Measurements from ENCODE around the gene RPRM.

Gene RPRM

DNA sequence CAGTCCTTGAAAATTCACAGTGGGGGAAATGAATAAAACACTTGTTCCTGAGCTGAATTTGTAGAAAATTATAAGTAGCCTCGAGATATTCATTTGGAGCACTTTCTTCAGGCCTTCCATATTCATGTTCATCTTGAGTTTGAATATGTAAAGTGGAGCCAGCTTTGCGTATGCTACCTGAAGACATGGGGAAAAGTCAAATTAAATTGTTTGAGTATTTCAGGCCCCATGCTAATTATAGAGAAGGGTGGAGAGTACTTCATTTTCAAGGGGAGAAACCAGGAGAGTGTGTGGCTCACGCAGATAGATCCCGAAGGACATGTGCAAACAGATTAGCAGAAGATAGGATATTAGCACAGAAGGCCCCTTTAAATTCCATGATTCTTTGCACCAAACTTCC is 7.7 kb downstream of the RPRM start:
- no peak for TF ChIP-seq CTCF (IDR thresholded peaks at IDR 0.05; ENCODE audit: low read depth, low read length, missing control alignments)
- in situ Hi-C loops (cut with HindIII; ENCODE audit: low pct_ligation_motif_present, low sequenced_read_pairs) = no loop called here
- DNase-seq = no peak
- no peaks in the 10 kb centered on the region for H3K27me3 ChIP-seq (replicated peaks)
- no peak overlapping the region for H3K27ac ChIP-seq
- no peak overlapping the region for H3K4me3 ChIP-seq (ENCODE audit: low read depth, low read length)
- H3K36me3 ChIP-seq (replicated peaks) = no peaks in the 10 kb centered on the region

DNA sequence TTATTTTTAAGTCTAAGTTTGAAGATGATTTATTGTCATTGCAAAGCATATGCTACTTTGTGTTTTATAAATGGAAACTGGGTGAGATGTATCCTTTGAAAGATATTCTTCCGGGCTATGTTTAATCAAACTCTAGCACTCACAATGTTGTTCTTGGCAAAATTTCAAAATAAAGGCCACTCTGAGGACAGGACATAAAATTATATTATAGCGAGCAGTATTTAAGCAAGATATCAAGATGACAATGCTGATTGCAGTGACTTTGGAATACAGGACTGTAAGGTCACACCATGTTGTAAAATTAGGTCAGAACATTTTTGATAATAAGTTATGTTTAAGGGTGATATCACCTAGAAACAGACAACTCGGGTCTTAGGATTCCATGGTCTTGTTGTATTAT is 14.2 kb downstream of the RPRM start:
- Histone ChIP-seq H3K4me3 (ENCODE audit: low read depth, low read length) (no peak overlapping the region), H3K36me3 (replicated peaks) (no peaks in the 10 kb centered on the region), H3K27me3 (replicated peaks) (no peaks in the 10 kb centered on the region), H3K27ac (no peak overlapping the region)
- no peak for DNase-seq
- TF ChIP-seq CTCF (IDR thresholded peaks at IDR 0.05; ENCODE audit: low read depth, low read length, missing control alignments) = no peak
- in situ Hi-C loops (cut with HindIII; ENCODE audit: low pct_ligation_motif_present, low sequenced_read_pairs) = no loop called here

DNA sequence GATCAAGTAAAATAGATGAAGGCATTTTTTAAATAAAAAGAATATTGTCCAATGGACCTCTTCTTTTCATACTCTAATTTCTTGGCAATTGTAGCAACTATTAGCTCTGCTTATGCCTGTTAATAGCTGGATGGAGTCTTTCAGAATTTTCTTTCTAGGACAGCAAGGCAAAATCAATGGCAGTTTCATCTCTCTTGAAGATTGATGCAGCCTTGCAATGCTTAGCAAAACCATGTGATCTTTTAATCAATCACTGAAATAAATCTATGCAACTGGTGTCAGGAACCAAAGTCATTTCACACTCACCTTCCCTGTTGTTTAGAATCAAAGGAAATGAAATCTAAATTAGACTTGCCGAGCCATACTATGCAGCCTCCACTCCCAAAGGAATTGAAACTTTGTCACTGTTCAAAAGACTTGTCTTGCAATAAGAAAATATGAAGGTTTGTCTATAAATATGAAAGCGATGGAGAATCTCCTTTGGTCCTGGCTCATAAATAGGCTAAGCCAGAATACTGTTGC is 16.2 kb downstream of the RPRM start:
- in situ Hi-C loops (cut with HindIII; ENCODE audit: low pct_ligation_motif_present, low sequenced_read_pairs) = no loop called here
- Histone ChIP-seq H3K27me3 (replicated peaks) (no peaks in the 10 kb centered on the region), H3K27ac (no peak overlapping the region), H3K4me3 (ENCODE audit: low read depth, low read length) (no peak overlapping the region), H3K36me3 (replicated peaks) (no peaks in the 10 kb centered on the region)
- DNase-seq = no peak
- no peak for TF ChIP-seq CTCF (IDR thresholded peaks at IDR 0.05; ENCODE audit: low read depth, low read length, missing control alignments)

DNA sequence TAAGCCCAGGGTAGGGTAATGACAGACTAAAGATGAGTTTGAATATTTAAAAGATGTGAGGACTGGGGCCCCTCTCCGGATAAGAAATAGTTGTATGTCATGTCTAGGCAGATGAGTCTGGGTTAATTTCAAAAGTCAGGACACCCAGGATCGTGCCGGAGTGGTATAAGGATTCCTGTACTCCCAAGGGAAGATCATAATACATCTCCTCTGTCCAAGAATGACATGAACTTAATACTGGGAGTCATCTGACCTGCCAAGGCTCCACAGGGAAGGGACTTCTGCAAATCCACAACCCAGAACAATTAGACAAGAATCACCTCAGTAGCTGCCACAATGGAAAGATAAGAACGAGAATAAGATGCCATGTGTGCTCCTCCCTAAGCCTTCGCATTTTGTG is 17.1 kb downstream of the RPRM start:
- DNase-seq = no peak
- TF ChIP-seq CTCF (IDR thresholded peaks at IDR 0.05; ENCODE audit: low read depth, low read length, missing control alignments) = no peak
- H3K4me3 ChIP-seq (ENCODE audit: low read depth, low read length) = no peak overlapping the region
- H3K27me3 ChIP-seq (replicated peaks) = no peaks in the 10 kb centered on the region
- no peak overlapping the region for H3K27ac ChIP-seq
- in situ Hi-C loops (cut with HindIII; ENCODE audit: low pct_ligation_motif_present, low sequenced_read_pairs) = no loop called here
- no peaks in the 10 kb centered on the region for H3K36me3 ChIP-seq (replicated peaks)

DNA sequence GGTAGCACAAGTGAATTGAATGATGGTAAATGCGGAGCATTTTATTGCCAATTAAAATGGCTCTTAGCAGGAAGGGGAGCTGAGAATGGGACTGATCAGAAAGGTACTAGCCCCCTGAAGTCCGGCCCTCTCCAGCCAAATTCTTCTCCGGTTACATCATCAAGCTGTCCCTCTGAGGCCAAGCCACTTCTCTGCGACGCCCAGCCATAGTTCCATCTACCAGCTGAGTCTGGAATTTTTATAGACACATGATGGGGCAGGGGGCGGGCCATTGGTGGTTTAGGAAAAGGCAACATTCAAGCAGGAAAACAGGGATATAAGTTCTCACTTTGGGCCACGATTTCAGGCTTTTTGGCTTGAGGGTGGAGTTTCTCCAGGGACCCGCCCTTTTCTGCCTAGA is 22.7 kb downstream of the RPRM start:
- TF ChIP-seq CTCF (IDR thresholded peaks at IDR 0.05; ENCODE audit: low read depth, low read length, missing control alignments) = no peak
- Histone ChIP-seq H3K36me3 (replicated peaks) (no peaks in the 10 kb centered on the region), H3K4me3 (ENCODE audit: low read depth, low read length) (no peak overlapping the region), H3K27ac (no peak overlapping the region), H3K27me3 (replicated peaks) (no peaks in the 10 kb centered on the region)
- no peak for DNase-seq
- in situ Hi-C loops (cut with HindIII; ENCODE audit: low pct_ligation_motif_present, low sequenced_read_pairs) = no loop called here

- no peak for TF ChIP-seq CTCF (IDR thresholded peaks at IDR 0.05; ENCODE audit: low read depth, low read length, missing control alignments)
- Histone ChIP-seq H3K27me3 (replicated peaks) (no peaks in the 10 kb centered on the region), H3K36me3 (replicated peaks) (no peaks in the 10 kb centered on the region), H3K27ac (no peak overlapping the region), H3K4me3 (ENCODE audit: low read depth, low read length) (no peak overlapping the region)
- DNase-seq = no peak
- in situ Hi-C loops (cut with HindIII; ENCODE audit: low pct_ligation_motif_present, low sequenced_read_pairs) = no loop called here
Measured at GRCh38 chr2:153455403-153455802, 23.2 kb downstream of the RPRM start.
